Stomach (tissue), 4 donors: ENCODE measurements around the gene RDH14.

Experiments
- EP300 ChIP-seq: sonication (generic); formaldehyde crosslinking; IDR thresholded peaks from one replicate; pipeline ENCODE4 v1.6.1; 2017; ENCODE audit warnings: antibody characterized with exemption
- POLR2A ChIP-seq, 4 donors: fragments of 450-650 bp; IDR thresholded peaks; one replicate each; pipeline ENCODE4 v1.6.1; 2016; ENCODE audit warnings: antibody characterized with exemption in 4 of 4, control low read depth in 2 of 4, mild to moderate bottlenecking in 1 of 4, moderate library complexity in 1 of 4
- POLR2AphosphoS5 ChIP-seq, 3 donors: sonication (generic); formaldehyde crosslinking; IDR thresholded peaks; one replicate each; pipeline ENCODE4 v1.6.1; 2016; ENCODE audit warnings: antibody characterized with exemption in 3 of 3
- TF ChIP-seq, protein P1 (sequence below), 7 experiments: fragments of 450-650 bp in 4 of 7; fragments of 200-600 bp in 3 of 7; sonication (generic) in 3 of 7; IDR thresholded peaks; one replicate each; pipeline ENCODE4 v1.5.1; 2016 to 2019; ENCODE audit warnings: antibody characterized with exemption in 7 of 7, control low read depth in 2 of 7, mild to moderate bottlenecking in 1 of 7

- TF ChIP-seq, protein P1, sequence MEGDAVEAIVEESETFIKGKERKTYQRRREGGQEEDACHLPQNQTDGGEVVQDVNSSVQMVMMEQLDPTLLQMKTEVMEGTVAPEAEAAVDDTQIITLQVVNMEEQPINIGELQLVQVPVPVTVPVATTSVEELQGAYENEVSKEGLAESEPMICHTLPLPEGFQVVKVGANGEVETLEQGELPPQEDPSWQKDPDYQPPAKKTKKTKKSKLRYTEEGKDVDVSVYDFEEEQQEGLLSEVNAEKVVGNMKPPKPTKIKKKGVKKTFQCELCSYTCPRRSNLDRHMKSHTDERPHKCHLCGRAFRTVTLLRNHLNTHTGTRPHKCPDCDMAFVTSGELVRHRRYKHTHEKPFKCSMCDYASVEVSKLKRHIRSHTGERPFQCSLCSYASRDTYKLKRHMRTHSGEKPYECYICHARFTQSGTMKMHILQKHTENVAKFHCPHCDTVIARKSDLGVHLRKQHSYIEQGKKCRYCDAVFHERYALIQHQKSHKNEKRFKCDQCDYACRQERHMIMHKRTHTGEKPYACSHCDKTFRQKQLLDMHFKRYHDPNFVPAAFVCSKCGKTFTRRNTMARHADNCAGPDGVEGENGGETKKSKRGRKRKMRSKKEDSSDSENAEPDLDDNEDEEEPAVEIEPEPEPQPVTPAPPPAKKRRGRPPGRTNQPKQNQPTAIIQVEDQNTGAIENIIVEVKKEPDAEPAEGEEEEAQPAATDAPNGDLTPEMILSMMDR (IDR thresholded peaks at IDR 0.05): no peak
- TF ChIP-seq POLR2A (IDR thresholded peaks at IDR 0.05): no peak
- no peak for TF ChIP-seq EP300
- no peak for TF ChIP-seq POLR2AphosphoS5 (IDR thresholded peaks at IDR 0.05)
Observed at GRCh38 chr2:18517386-18517785, 43.1 kb downstream of the RDH14 start.
